ENCODE data around the gene ULK1.

The ULK1 gene

GRCh38 chr12:131900397-131900796 lies 6.0 kb downstream of the ULK1 start:
- DNase-seq (ENCODE audit: low read depth) = no peak
- no peak for TF ChIP-seq CTCF (conservative IDR thresholded peaks at IDR 0.05; ENCODE audit: low read depth, low read length)
- H3K4me3 ChIP-seq (ENCODE audit: low read depth, low read length) = no peak overlapping the region

GRCh38 chr12:131901431-131902331 lies 7.3 kb downstream of the ULK1 start:
- DNase-seq (ENCODE audit: low read depth) = no peak
- TF ChIP-seq CTCF (conservative IDR thresholded peaks at IDR 0.05; ENCODE audit: low read depth, low read length) = no peak
- H3K4me3 ChIP-seq (ENCODE audit: low read depth, low read length) = no peak overlapping the region

GRCh38 chr12:131902332-131903241 lies 8.2 kb downstream of the ULK1 start:
- H3K4me3 ChIP-seq (ENCODE audit: low read depth, low read length) = no peak overlapping the region
- TF ChIP-seq CTCF (conservative IDR thresholded peaks at IDR 0.05; ENCODE audit: low read depth, low read length) = no peak
- no peak for DNase-seq (ENCODE audit: low read depth)

- DNase-seq (ENCODE audit: low read depth) = no peak
- no peak for TF ChIP-seq CTCF (conservative IDR thresholded peaks at IDR 0.05; ENCODE audit: low read depth, low read length)
- H3K4me3 ChIP-seq (ENCODE audit: low read depth, low read length) = no peak overlapping the region
Observed at GRCh38 chr12:131903270-131904255, 9.1 kb downstream of the ULK1 start.

GRCh38 chr12:131904346-131904745 lies 9.9 kb downstream of the ULK1 start:
- no peak overlapping the region for H3K4me3 ChIP-seq (ENCODE audit: low read depth, low read length)
- no peak for TF ChIP-seq CTCF (conservative IDR thresholded peaks at IDR 0.05; ENCODE audit: low read depth, low read length)
- DNase-seq (ENCODE audit: low read depth) = no peak

GRCh38 chr12:131905081-131905629 lies 10.7 kb downstream of the ULK1 start:
- DNase-seq (ENCODE audit: low read depth) = no peak
- H3K4me3 ChIP-seq (ENCODE audit: low read depth, low read length) = no peak overlapping the region
- TF ChIP-seq CTCF (conservative IDR thresholded peaks at IDR 0.05; ENCODE audit: low read depth, low read length) = no peak

All from choroid plexus epithelial cell (primary cell).